Dedifferentiated amniotic fluid mesenchymal stem cell (primary cell): ENCODE data around the gene SERPINI1.

Experiments used
- DNase-seq: peaks from one replicate; pipeline ENCODE4 v3.0.0-alpha.2; 2016; ENCODE audit errors: extremely low spot score

The SERPINI1 gene

GRCh38 chr3:167851171-167851570, 115.7 kb downstream of the SERPINI1 start:
- DNase-seq: no peak

DNA sequence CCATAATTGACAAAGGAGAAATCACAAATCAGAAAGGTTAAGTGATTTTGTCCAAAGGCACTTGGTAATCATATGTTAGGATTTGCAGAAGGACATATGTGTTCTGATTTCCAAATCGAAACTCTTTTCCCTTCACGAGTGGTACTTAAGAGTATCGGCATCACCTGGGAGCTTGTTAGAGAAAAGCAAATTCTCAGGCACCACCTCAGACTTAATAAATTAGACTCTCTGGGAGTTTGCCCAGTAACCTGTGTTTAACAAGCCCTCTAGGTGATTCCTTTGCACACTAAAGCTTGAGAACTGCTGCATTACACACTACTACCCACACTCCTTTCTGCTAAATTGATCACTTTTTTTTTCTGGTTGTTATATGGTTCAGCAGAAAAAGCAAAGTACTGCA, 116.2 kb downstream of the SERPINI1 start:
- DNase-seq: no peak

GRCh38 chr3:167852216-167852615, 116.7 kb downstream of the SERPINI1 start:
- DNase-seq: no peak

DNA sequence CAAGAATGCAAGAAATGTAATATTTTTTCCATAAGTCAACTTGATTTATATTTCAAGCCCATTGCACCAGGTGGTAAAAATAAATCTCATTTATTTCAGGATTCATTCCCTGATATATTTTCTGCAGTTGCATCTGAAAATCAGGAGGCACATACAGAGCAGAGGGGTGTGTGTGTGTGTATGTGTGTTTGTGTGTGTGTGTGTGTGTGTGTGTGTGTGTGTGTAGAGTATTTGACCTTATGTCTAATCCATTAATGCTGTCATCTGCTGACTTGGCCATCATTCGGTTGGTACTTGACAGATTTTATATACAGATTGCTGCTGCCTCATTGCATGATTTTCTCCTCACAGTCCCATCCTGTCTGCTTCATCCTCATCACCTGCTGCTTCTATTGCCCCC, 118.5 kb downstream of the SERPINI1 start:
- DNase-seq: no peak

- DNase-seq: no peak
These were observed 119.3 kb downstream of the SERPINI1 start for GRCh38 chr3:167854846-167855245.

DNA sequence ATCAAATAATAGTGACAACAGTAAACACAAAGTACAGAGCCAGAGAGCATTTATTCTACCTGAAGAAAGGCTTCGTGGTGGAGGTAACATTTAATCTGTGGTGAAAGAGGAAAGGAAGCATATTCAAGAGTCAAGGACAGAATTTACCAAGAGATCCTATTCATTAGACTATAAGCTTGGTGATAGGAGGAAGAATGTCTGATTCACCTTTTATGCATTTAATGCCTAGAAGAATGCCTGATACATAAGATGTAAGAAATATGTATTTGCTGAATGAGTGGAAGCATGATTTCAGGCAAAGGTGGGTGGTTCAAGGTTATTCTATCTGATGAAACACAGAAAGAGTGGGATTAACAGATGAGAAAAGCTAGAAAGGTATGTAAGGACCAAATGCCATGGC, 119.8 kb downstream of the SERPINI1 start:
- no peak for DNase-seq

DNA sequence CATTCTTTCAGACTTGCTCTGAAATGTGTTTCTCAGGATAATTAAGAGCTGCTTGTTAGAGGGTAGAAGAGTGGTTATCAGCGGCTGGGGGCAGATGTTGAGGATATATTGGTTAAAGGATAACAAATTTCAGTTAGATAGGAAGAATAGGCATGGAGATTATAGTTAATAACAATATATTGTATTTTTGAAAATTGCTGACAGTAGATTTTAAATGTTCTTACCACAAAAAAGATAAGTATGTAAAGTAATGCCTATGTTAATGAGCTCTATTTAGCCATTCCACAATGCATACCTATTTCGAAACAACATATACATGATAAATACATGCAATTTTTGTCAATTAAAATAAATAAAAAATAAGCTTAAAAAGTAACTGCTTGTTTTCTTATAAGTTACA, 123.3 kb downstream of the SERPINI1 start:
- DNase-seq: no peak

- no peak for DNase-seq
These were observed 124.1 kb downstream of the SERPINI1 start for GRCh38 chr3:167859610-167860009.

DNA sequence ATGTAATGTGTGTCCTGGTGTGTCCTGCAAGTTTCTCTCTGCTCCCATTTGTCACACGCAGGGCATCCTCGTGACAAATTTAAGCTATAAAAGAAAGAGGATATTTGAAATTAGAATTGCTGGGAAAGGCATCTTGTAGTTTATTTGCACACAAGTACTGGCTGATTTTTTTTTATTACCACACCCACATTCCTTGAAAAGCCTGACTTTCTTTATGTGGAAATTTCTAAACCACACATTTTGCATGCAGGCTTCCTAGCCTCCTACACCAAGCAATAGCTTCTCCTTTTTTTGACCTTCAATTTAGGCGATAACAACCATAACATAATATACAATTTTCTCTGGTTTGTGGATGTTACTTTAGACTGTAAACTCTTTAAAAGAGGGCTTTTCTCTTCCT, 126.1 kb downstream of the SERPINI1 start:
- DNase-seq: peak; percentile 32

DNA sequence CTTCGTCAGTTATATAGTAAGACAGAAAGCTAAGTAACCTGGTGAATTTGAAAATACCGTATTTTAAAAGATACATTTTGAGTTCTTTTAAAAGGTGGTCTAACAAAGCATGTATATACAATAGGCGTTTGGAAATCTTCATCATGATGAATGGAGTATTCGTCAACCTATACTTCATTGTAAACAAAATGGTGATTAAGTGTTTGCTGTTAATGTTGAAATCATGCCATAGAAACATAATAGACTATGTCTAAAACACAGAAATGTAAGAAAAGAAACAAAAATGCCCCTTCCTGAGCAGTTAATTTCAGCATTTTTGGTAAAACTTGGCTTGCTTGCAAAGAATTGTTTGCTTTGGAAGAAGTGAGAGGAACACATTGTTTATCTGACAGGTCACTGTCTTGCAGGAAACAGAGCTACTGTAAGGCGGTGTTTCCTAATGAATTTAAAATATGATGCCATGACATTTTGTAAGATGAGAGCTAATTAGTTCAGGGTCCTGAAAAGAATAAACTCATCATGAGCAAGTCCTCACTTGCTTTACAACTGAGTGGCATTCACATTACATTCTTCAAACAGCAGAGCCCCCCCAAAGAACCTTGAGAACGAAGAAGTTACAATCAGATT, 126.7 kb downstream of the SERPINI1 start:
- no peak for DNase-seq

DNA sequence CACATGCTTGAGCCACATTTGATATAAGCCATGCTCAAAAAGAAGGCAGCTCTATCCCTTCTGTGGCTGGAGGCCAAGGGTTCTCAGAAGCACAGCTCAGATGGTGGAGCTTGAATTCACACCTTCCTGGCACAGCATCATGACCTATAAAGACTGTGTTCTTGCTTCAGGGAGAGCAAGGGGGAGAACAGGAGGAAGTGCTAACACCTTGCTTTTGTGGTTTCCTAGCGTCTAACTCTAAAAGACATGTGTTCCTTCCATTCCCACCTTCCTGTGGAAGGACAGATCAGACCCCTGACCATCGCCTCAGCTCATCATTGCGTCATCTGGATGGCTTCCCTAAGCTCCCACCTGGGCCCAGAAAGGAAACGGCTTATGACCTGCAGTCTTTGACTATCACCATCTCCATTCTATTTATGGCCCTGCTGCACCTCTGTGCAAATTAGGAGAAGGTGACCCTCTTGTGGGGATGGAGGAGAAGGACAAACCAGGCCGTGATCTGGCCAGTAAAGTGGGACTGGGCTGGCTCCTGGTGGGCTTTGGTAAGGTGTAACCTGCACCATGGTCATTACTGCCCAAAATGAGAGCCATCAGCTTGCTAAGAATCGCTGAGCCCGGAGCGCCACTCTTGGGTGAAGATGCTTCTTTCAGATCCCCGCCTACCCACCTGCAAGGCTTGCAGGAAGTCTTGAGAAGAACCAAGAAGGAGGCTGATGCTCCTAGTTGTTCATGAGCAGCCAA, 128.5 kb downstream of the SERPINI1 start:
- no peak for DNase-seq

GRCh38 chr3:167864552-167864874, 129.0 kb downstream of the SERPINI1 start:
- no peak for DNase-seq

DNA sequence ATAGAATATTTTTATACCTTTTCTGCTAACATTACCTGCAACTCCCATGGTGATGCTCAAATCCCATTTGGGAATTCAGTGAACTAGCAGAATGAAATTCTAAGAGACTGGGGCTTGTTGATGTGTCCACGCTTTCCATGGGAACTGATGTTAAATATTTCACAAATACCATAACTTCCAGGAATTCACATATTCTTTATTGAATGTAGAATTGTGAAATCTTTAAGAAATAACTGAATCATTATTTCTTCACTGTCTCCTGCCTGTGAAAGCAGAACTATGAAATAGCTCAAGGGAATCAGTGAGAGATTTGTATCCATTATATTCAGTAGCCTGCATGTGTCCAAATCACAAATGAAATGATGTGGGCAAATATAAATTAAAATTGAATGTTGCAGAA, 130.8 kb downstream of the SERPINI1 start:
- DNase-seq: no peak

- DNase-seq: no peak
These were observed 132.5 kb downstream of the SERPINI1 start for GRCh38 chr3:167867981-167868380.

GRCh38 chr3:167870181-167870580, 134.7 kb downstream of the SERPINI1 start:
- no peak for DNase-seq

GRCh38 chr3:167870759-167871158, 135.2 kb downstream of the SERPINI1 start:
- no peak for DNase-seq

DNA sequence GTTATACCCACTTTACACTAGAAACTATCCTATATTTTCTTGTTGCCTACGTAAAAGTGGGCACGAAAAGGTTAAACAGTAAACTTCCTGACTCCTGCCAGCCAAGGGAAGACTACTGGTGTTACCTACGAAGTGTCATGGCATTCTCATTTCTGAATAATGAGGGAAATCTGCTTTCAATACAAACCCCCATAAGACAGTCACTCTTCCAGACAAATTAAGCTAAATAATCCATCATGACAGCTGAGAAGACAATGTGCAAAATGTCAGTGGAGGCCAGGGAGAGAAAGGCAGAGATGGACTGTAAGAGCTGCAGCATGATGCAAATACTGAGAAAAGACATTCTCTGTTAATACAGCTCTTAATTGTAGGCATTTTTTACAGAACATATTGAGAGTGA, 136.5 kb downstream of the SERPINI1 start:
- no peak for DNase-seq

DNA sequence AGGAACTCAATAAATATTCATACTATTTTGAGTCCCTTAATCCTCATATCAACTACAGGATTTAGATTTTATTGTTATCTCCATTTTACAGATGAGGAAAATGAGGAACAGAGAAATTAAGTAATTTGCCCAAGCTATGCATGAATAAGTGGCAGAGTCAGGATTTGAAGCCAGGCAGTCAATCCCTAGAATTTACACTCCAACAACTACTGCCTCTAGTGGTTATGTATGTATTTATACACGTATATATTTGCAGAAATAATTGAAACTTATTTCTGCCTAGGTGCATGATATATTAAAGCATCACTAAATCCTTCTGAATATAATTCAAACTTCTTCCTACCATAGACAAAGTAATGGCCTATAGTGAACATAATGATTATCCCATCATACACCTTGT, 137.4 kb downstream of the SERPINI1 start:
- DNase-seq: no peak

- no peak for DNase-seq
These were observed 139.3 kb downstream of the SERPINI1 start for GRCh38 chr3:167874671-167875372.
